Dedifferentiated amniotic fluid mesenchymal stem cell (primary cell): ENCODE measurements around the gene HACD1.

Source experiments
- DNase-seq: peaks from one replicate; pipeline ENCODE4 v3.0.0-alpha.2; 2016; ENCODE audit errors: extremely low spot score

The HACD1 gene, protein sequence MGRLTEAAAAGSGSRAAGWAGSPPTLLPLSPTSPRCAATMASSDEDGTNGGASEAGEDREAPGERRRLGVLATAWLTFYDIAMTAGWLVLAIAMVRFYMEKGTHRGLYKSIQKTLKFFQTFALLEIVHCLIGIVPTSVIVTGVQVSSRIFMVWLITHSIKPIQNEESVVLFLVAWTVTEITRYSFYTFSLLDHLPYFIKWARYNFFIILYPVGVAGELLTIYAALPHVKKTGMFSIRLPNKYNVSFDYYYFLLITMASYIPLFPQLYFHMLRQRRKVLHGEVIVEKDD

DNA sequence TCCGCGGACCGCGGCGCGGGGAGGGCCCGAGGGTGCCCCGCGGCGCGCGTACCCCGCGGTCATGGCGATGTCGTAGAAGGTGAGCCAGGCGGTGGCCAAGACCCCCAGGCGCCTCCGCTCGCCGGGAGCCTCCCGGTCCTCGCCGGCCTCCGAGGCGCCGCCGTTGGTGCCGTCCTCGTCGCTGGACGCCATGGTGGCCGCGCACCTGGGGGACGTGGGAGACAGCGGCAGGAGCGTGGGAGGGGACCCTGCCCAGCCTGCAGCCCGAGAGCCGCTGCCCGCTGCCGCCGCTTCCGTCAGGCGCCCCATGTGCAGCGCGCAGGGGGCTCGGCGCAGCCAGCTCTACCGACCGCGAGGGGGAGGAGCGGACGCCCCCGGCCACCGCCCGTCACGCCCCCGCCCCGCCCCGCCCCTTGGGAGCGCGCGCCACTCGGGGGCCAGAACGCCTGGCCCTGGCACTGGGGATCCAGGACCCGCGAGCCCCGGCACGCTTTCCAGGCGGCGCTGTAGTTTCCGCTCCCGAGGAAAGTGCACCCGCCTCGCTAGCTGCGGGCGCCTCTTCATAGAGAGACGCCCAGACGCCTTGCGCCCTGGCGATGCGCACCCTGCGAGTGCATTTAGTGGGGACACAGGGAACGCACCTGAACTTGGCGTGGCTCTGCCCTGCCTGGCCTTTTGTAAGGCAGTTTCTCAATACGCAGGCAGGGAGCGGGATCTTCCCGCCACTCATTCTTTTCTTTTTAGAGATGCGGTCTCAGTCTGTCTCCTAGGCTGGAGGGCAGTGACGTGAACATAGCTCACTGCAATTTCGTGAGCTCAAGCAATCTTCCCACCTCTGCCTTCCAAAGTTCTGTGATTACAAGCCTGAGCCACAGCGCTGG, at the start of gene HACD1:
TSS of gene HACD1 (minus strand) at position 344 of the 881 bp plus-strand sequence. CDS start at position 309, 35 bp downstream.
- peak; percentile 31 for DNase-seq

DNA sequence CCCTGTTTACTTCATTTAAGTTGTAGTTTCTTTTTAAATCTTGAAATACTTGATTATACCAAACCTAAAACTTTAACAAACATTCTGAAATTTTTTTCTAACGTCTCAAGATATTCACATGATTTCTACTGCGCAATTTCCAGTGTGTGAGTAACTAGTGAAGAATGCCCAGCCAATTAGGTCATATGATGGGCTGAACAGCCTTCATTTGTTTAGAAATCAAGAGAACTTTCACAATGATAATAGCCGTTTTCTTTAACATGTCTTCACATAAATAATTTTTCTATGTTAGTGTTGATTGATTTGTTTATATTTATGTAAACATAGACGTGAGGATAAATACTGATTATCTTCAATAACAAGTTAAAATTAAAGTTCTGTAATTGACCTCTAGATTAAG, 48.6 kb upstream of the HACD1 start:
- peak; percentile 93 for DNase-seq

DNA sequence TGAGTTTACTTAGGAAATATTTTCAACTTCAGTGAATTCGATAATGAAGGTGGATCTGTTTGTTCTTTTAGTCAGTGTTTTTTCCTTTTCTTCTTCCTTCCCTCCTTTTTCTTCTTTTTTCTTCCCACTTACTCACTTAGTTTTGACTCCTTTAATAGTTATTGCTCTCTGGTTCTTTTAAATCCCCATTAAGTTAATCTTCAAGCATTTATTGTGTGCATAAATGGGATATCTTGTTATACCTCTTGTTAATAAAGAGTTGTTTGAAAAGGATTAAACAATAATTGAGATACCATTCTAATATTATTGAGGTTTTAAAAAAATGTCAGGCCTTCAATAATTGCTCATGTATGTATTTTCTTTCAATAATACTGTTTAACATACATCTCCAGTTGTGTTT, 46.3 kb upstream of the HACD1 start:
- DNase-seq, result no peak

DNA sequence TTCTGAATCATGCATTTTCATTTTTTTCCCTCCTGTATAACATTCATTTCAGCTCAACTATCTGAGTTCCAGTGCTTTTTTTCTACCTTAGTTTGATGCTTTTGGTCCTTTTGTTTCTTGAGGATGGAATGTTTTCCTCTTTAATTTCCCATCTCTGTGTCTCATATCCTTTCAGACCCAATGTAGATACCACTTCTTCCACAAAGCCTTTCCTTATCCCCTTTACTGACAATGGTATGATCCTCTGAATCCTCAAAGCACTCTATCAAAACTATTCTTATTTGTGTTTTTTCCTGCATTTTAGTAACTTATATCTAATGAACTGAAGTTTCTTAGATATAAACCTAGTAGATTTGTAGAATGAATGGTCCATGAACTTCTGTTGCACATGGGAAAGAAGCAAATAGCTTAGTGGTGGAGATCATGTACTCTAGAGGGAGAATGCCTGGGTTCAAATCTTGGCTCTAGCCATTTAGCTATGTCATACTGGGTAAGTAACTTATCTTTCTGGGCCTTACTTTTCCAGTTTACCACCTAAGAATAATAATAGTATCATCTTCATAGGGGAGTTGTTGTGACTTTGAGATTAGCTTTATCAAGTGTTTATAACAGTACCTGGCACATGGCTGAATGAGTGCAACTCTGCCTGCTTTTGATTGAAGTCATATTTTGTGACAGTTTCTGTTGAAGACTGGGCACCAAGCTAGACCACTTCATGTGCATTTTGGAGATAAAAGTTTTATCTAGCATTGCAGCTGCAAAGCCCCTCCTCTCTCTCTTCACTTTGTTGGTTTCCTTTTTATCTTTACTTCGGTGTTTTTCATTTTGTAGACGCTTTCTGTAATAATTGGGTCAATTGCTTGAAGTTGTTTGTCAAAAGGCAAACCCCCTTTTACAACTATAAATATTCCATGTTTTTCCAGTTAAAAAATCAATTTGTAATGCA, 45.3 kb upstream of the HACD1 start:
- DNase-seq, result no peak

DNA sequence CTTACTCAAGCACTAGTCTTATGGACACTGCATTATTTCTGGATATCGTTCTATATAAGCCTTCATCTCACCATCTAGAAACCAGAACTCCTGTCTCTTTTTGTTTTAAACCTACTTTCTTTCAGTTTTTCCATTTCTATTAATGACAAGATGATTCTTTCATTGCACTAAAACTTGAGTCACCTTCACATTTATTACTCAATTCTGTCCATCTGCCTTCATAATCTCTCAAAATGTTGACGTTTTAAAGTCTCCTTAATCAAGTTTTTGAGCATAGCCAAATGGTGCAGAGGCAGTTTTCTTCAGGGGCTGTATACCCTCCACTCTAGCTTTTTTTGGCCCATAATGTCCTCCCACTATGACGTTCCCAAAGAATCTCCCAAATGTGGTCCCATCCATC, 44.3 kb upstream of the HACD1 start:
- no peak for DNase-seq

DNA sequence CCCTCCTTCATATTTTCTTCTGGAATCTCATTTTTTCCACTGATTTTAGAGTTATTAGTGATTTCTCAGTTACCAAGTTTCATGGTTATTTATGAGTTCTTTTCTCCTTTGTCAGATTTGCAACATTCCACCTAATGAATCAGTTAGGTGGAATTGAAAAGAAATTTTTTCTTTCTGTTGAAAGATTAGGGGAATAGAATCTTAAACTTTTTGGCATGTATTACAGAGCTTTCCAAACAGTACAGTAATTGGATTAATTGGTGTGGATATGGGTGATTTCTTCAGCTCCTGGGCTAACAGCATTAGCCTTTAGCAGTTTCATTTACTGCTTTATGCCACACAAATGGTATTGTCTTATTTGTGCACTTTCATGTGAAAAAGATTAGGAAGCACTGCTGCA, 43.7 kb upstream of the HACD1 start:
- no peak for DNase-seq

DNA sequence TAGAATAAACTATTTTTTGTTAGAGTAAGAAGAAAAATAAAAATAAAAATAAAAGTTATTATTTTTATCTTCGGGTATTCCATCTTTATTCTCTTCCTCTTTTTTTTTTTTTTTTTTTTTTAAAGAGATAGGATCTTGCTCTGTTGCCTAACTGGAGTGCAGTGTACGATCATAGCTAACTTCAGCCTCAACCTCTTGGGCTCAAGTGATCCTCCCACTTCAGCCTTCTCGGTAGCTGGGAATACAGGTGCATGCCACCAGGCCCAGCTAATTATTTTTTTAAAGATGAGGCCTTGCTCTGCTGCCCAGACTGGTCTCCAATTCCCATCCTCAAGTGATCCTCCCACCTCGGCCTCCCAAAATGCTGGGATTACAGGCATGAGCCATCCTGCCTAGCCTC, 42.2 kb upstream of the HACD1 start:
- no peak for DNase-seq

DNA sequence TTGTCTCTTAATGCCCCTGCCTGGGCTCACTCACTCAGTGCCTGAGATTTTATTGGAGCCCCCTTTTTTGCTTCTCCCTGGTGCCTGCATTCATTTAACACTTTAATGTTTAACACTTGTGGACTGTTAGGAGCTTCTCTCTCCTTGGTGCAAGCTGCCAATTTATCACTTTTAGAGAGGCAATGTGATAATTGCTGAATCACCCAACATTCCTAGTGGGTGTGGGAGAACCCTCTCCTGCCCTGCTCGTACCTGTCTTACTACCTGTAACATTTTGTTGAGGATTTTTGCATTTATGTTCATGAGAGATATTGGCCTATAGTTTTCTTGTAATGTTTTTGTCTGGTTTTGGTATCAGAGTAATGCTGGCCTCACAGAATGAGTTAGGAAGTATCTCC, 39.9 kb upstream of the HACD1 start:
- DNase-seq, result no peak

DNA sequence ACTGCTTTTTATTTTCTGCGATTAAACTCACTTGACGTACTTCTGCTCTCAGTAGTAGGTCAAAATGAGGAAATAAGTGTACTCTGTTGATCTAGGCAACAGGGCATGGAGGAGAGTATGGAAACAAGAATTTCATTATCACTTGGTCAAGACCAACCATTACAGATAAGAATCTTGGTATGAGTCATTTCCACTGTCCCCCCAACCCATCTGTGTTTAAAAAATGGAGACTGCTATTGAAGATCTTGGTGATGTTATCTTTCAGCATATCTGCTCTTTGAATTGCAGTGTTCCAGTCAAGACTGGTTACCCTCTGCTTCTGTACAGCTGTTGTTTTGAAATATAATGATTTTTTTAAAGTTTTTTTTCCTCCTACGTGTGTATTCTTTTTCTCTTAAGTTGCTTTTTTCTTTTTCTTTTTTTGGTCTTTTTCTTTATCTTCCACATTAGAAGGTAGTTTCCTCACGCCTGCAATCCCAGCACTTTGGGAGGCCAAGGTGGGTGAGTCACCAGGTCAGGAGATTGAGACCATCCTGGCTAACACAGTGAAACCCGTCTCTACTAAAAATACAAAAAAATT, 38.5 kb upstream of the HACD1 start:
- DNase-seq, result no peak

DNA sequence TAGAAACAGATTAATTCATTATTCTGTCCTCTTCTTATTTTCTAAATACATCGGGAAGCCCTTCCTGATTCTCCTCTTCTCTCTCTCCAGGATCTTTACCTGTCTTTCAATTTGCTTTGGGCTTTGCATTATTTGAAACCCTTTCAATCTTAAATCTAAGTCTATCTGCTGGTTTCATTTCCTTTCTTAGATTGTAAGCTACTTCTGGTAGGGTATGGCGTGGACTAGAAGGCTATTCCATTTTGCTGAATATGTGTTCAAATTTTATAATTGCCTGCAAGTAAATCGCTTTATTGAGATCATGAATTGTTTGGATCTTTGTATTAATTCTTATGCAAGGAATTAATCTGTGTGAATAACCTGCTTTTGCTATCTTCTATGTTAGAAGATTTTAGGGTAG, 37.8 kb upstream of the HACD1 start:
- no peak for DNase-seq

DNA sequence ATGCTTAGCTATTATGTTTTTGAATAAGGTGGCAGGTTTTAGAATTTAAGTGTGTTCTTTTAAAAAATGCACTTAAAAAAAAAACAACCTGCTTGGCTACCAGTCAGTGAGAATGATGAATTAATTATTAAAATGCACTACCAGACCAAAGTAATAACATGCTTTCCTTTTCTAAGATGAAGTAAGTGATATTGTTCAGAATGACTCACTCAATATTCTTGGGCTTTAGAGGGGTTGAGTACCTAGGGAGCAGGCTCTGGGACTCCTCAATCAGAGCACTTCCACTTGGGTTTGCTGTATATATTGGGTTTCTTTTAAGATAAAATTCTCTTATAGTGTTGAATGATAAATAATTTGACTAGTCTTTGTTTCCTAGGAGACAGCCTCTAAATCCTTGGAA, 35.4 kb upstream of the HACD1 start:
- no peak for DNase-seq

DNA sequence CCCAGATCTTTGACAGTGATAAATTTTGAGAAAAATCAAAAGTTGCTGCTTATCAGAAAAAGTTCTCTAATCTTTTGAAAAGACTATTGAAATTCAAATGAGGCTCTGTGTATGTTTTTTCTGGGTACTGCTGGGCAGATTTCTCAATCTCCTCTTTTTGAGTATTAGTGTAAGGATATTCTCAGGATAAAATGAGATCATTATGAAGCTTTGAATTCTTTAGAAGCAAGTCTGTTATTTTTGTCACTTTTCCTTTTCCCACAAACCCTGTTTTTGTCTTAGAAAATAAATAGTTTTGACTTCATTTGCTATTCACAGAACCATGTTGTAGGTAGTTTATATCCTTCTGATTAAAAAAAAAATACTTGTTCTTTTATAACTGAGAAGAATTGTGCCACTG, 34.7 kb upstream of the HACD1 start:
- DNase-seq, result no peak

DNA sequence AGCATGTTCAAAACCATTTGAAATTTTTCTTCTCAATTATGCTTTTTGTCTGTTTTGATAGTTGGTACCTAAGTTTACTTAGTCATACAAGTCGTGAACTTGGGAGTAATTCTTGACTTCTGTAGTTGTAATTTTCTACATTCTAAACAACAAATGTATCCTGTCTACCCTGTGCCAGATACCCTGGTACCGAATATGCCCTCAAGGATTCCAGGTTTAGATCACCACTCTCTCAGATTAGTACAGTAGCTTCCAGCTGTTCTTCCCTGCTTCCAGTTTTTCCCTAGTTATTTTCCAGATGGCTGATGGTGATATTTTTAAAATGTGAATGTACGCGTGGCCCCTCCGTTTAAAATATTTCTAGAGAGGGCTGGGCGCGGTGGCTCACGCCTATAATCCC, 33.2 kb upstream of the HACD1 start:
- no peak for DNase-seq

DNA sequence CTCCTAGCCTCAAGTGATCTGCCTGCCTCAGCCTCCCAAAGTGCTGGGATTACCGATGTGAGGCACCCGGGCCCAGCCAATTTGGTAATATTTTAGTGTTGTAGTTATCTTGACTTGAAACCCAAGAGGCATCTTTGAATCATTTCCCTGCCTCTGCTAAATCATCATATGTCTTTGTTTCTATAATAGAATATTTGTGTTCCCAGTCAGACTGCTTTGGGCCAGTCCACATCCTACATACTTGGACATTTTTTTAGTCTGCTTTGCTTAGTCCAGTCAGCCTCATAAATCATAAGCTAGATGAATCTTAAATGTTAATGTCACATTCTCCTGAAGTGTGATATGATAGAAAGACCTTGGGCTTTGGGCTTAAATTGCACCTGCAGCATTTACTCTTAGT, 32.7 kb upstream of the HACD1 start:
- no peak for DNase-seq

DNA sequence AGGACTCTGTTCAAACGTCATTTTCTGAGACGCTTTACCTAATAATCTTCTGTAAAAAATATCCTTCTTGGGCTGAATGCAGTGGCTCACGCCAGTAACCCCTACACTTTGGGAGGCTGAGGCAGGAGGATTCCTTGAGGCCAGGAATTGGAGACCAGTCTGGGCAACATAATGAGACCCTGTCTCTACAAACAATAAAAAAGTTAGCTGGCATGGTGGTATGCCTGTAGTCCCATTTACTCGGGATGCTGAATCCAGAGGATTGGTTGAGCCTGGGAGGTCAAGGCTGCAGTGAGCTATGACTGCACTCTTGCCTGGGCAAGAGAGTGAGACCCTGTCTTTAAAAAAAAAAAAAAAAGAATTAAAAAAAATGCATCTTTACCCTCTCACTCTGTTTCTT, 31.9 kb upstream of the HACD1 start:
- DNase-seq, result no peak

DNA sequence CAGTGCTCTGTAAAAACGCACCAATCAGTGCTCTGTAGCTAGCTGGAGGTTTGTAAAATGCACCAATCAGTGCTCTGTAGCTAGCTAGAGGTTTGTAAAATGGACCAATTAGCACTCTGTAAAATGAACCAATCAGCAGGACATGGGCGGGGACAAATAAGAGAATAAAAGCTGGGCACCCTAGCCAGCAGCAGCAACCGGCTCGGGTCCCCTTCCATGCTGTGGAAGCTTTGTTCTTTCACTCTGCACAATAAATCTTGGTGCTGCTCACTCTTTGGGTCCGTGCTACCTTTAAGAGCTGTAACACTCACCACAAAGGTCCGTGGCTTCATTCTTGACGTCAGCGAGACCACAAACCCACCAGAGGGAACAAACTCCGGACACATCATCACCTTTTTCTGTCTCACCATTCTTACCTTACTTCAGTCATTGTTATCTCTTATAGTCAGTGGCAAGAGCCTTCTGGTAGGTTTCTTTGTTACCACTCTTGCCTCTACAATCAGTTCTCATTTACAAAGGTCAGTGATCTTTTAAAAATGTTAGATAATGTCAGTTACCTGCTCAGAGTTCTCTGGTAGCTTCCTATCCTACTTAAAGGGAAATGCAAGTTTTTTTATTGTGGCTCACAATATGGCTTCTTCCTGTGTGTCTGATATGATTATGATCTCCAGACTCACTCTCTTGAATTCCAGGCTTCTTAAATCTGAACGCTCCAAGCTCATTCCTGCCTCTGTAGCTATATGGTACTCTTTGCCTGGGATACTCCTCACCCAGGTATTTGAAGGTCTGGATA, 31.3 kb upstream of the HACD1 start:
- DNase-seq, result no peak

DNA sequence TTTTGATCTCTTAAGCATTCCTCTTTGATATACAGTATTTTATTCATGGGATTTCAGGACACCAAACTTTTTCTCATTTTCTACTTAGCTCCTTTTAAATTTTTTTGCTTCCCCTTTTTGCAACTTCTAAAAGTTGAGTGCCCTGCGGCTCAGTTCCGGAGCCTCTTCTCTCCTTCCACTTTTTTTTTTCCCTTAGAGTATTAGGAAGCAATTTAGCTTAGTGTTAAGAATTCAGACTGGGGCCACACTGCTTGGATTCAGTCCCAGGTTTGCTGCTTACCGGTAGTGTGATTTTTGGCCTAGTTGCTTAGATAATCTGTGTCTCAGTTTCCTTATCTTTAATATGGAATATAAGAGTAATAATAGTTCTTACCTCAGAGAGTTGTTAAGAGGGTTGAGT, 30.2 kb upstream of the HACD1 start:
- no peak for DNase-seq

DNA sequence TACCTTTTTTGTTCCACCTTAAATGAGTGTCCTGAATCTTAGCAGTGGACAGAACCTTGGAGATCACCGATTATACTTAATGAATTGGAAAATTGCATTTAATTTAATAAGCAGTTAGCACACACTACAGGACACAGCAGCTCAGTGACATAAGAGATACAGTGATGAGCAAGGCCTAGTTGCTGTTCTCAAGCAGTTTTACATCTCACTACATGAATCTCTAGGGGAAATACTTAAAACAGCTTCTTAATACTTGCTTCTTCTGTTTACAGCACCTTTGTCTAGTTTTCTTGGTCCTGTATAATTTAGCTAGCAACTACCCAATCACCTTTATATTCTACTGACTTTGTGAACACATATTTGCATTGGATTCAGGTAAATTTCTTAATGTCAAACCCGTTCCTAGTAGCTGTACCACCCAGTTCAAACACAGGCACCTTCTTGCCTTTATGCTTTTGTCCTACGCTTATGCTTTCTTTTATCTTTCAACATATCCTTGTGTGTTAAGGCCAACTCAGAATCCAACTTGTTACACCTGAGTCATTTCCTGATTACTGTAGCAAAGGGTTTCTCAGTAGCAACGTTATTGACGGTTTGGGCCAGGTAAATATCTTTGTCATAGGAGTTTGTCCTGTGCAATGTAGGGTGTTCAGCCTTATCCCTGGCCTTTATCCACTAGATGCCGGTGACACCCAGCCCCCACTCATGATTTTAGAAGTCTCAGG, 28.6 kb upstream of the HACD1 start:
- no peak for DNase-seq

DNA sequence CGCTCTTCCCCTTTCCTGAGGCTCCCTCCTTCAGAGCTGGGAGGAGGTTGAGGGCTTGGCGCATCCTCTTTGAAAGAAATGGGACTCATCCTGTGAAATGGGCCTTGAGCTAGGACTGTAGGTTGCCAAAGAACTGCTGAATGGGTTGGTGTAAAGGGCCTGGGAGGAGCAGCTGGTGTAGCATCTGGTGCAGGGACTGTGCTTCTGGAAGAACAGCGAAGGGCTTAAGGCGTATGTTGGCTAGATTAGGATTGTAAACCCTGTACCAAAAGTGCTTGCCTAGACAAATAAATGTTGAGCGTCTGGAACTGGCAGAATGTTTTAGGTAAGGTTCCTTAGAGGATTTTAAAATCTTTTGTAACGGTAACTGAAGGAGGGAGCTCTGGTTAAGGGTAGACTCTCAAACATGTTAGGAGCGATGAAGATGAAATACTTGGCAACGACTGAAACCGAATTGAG, 27.3 kb upstream of the HACD1 start:
- DNase-seq, result no peak
